Epithelial cell of proximal tubule (primary cell): ENCODE data around the gene SLC10A7. TPM values are rescaled to one million over a fixed set of nuclear protein-coding genes. Genes with fewer than 3 reads are reported as not detected.
A peak's percentile ranks its signal among the peaks of the same experiment; 100 is the strongest.

ENCODE experiments used
- DNase-seq: peaks from one replicate; pipeline ENCODE4 v3.0.0-alpha.2; 2011; ENCODE audit warnings: low read depth
- H3K4me3 ChIP-seq: 2 replicates; pipeline ENCODE4 v1.5.1; 2011; ENCODE audit warnings: low read depth, mild to moderate bottlenecking, low read length
- total RNA-seq: library from RNA; depleted of rRNA; stranded (reverse); fragments of >200 nt; gene quantifications from 2 replicates; pipeline ENCODE4 v1.2.3, GENCODE V29; 2015
- TF ChIP-seq, protein P1 (sequence below): conservative IDR thresholded peaks from 2 replicates; pipeline ENCODE4 v1.5.1; 2012; ENCODE audit warnings: low read depth, mild to moderate bottlenecking, low read length

SLC10A7 gene
- total RNA-seq, 1 donor from 2014 or later = 3.8 TPM

DNA sequence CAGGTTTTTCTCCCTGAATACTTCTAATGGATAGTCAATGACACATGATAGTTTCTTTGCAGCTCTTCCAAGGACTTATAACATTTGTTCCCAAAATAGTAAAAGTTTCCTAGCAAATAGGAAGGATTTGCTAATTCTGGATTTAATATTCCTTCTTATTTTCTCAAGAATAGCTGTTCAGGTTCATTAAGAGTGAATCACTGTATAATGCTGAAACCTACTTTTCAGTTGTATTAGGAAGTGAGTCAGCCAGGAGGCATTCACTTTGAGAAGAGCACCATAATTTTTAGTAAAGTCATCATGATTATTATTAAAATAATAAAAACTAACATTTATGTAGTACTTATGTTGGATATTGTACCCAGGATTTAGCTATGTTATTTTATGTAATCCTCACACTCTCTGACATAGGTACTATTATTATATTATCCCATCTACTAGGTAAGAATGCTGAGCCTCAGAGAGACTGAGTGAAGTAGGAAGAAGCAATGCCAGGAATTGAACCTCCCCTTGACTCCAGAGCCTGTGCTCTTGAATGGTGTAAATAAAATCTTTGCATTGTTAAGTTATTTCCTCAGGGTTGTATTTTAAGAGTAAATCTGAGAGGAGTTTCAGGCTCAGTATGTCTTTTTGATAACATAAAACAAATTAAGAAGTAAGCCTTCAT is 192.6 kb downstream of the SLC10A7 start:
- TF ChIP-seq, protein P1, sequence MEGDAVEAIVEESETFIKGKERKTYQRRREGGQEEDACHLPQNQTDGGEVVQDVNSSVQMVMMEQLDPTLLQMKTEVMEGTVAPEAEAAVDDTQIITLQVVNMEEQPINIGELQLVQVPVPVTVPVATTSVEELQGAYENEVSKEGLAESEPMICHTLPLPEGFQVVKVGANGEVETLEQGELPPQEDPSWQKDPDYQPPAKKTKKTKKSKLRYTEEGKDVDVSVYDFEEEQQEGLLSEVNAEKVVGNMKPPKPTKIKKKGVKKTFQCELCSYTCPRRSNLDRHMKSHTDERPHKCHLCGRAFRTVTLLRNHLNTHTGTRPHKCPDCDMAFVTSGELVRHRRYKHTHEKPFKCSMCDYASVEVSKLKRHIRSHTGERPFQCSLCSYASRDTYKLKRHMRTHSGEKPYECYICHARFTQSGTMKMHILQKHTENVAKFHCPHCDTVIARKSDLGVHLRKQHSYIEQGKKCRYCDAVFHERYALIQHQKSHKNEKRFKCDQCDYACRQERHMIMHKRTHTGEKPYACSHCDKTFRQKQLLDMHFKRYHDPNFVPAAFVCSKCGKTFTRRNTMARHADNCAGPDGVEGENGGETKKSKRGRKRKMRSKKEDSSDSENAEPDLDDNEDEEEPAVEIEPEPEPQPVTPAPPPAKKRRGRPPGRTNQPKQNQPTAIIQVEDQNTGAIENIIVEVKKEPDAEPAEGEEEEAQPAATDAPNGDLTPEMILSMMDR = no peak
- no peak overlapping the region for H3K4me3 ChIP-seq
- peak; percentile 45 for DNase-seq

DNA sequence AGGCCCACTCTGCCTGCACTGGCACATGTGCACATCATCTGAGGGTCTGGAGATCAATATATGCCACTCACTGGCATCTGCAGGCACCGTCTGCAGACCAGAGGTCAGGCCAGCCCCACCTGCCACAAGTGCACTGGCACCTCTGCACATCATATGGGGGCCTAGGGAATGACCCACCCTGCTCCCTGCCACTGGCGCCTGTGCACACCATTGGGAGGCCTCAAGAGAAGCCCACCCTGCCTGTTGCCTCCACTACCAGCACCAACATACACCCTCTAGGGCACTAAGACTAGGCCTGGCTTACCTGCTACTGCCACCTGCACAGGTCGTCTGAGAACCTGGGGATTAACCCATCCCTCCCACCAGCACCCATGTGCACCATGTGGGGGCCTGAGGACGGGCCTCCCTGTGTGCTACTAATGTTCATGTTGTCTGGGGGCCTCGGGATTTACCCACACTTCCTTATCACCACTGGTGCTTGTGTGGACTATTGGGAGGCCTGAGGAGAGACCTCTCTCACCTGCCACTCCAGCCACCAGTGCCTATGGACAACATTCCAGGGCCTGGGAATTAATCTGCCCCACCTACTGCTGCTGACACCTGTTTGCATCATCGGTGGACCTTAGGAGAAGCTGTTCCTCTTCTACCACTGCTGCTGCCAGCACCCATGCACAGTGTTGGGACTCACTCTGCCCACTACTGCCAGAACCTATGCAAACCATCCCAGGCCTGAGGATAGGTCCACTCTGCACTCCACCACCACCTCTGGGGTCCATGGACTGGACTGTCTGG is 193.7 kb downstream of the SLC10A7 start:
- no peak for DNase-seq
- TF ChIP-seq, protein P1 = no peak
- no peak overlapping the region for H3K4me3 ChIP-seq

DNA sequence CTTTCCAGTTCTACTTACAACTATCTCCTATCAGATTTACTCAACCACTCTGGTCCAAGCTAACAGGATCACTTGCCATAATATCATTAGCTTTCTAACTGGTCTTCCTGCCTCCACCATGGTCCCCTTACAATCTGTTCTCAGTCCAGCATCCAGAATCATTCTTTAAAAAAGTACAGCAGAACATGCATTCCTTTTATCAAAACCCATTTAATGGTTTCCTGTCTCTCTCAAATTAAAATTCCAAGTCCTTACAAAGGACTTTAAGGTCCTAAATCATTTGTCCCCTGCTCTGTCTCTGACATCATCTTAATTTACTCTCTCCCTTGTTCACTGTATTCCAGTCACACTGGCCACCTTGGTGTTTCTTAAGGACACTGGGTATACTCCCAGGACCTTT is 202.8 kb downstream of the SLC10A7 start:
- TF ChIP-seq, protein P1 = no peak
- H3K4me3 ChIP-seq = no peak overlapping the region
- no peak for DNase-seq

DNA sequence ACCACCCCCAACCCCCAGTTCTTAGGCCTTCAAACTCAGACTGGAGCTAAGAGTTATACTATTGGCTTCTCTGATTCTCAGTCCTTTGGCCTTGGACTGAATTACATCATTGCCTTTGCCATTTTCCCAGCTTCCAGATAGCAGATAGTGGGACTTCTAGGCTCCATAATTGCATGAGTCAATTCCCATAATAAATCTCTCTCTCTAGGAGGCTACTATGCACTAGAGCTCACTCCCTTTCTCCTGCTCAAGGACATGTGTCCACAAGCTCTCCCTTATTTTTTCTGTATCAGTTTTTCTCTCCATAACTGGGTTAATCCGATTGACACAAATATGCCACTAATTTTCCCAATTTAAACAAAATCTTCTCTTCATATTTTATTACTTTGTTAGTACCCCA is 204.0 kb downstream of the SLC10A7 start:
- TF ChIP-seq, protein P1 = no peak
- H3K4me3 ChIP-seq = no peak overlapping the region
- no peak for DNase-seq

DNA sequence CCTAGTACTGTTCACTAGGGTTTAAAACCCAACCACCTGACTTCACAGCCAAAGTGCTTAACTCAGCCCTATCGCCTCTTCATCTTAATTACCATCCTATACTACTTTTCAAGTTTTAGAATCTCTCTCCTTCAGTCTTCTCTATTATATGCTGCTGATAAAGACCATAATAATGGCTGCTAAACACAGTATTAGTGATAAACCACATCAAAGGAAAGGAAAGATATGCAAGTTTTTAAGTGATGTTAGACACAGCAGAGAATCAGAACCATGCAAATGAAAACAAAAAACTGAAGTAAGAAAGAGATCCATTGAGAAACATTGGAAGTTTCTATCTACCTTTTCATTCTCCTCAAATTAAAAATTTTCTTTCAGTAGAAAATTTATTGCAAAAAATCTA is 206.6 kb downstream of the SLC10A7 start:
- TF ChIP-seq, protein P1 = no peak
- no peak overlapping the region for H3K4me3 ChIP-seq
- no peak for DNase-seq

DNA sequence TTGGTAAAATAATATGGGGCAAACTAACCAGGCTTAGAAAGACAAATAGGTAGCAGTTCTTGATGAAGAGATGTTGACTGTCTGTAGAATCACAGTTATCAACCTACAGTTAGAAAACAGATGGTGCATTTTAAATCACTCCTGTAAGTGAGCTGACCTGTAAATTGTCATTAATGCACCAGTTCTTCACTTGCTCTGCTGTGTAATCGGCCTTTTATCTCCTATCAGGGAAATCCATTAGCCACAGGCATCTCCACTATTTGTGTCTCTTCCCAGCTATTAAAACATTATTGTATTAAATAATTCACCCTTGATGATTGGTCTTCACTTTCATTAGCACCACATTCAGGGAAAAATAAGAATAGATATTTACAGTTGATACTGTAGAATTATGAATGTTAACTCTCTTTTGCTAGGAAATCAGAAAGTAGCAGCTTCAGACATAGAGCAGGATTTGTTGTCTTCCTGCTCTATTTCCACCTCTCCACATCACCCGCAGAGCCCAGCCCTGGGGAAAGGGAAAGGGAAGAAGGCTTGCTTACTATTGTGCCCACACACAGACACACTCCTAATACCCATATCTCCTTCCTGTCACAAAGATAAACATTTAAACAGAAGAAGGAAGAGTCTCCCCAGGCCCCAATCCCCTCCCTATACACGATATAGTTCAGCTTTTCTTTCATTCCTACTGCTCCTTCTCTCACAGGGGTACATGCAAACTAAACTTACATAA is 210.3 kb downstream of the SLC10A7 start:
- DNase-seq = no peak
- TF ChIP-seq, protein P1 = no peak
- no peak overlapping the region for H3K4me3 ChIP-seq
